ENCODE results near the gene ZFAND3. TPM values are rescaled to one million over a fixed set of nuclear protein-coding genes. Genes with fewer than 3 reads are reported as not detected.

Gene ZFAND3
- total and polyA plus RNA-seq, 2 donors (not counting 3 experiments of a cell fraction or from before 2014, with no cell fraction given) = 15.4 to 54.2 TPM

DNA sequence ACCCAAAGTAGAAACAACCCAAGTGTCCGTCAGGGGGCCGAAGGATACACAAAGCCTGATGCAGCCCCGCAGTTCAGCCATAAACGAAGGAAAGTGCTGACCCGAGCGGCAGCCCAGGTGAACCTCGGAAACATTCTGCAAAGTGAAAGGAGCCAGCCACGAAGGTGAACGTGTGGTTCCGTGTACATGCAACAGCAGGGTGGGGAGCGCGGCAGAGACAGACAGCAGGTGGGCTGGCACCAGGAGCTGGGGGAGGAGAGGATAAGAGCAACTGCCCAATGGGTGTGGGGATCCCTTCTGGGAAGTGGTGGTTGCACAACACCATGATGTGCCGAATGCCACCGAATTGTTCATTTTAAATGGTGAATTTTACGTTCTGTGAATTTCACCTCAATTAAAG is 341.8 kb downstream of the ZFAND3 start:
- no peaks in the 10 kb centered on the region for H3K9me1 ChIP-seq (replicated peaks; ENCODE audit: control insufficient read depth, extremely low read depth, insufficient read depth, low read length)
- no peak overlapping the region for H2AFZ ChIP-seq (ENCODE audit: low read depth, low read length)
- H3K4me2 ChIP-seq (ENCODE audit: insufficient read depth, low read length) = no peak overlapping the region
- POLR2A ChIA-PET = no interaction called here
- no TSS peak for BruUV-seq (replicated peaks)
- H3K27ac ChIP-seq (ENCODE audit: insufficient read depth, low read depth, low read length) = no peak overlapping the region
- CTCF ChIA-PET = no interaction called here
- FAIRE-seq = no peak
- peaks cover under 1% of the 10 kb centered on the region for H3K4me1 ChIP-seq (ENCODE audit: control insufficient read depth, extremely low read depth, insufficient read depth, low read length)
- no peak overlapping the region for H3K9ac ChIP-seq (replicated peaks; ENCODE audit: extremely low read depth, insufficient read depth, low read length)
- no peaks in the 10 kb centered on the region for H3K9me3 ChIP-seq (replicated peaks; ENCODE audit: control insufficient read depth, insufficient read depth, low read length)
- H4K20me1 ChIP-seq (replicated peaks; ENCODE audit: control insufficient read depth, extremely low read depth, insufficient read depth, low read length) = no peaks in the 10 kb centered on the region
- H3K36me3 ChIP-seq (ENCODE audit: control insufficient read depth in 2 of 2, extremely low read depth in 1 of 2, insufficient read depth in 2 of 2, low read length in 2 of 2) = no peaks in the 10 kb centered on the region
- dilution Hi-C loops (cut with MboI; ENCODE audit: extremely low pct_ligation_motif_present, low sequenced_read_pairs) = no loop called here
- no peak for TF ChIP-seq EZH2 (IDR thresholded peaks at IDR 0.05; ENCODE audit: borderline replicate concordance, low read depth, low read length, severe bottlenecking)
- TF ChIP-seq POLR2AphosphoS5 (IDR thresholded peaks at IDR 0.05; ENCODE audit: insufficient read depth, low read depth, low read length) = no peak
- no peak for TF ChIP-seq GATA2 (IDR thresholded peaks at IDR 0.05; ENCODE audit: insufficient read depth, insufficient read length, low read depth, low read length)
- no peak for TF ChIP-seq JUN (IDR thresholded peaks at IDR 0.05; ENCODE audit: borderline replicate concordance, insufficient read depth, insufficient read length, low read depth)
- TF ChIP-seq POLR2A (IDR thresholded peaks at IDR 0.05; ENCODE audit: low read depth, low read length) = no peak
- TF ChIP-seq MYC (IDR thresholded peaks at IDR 0.05; ENCODE audit: low read depth, low read length) = no peak
- TF ChIP-seq, protein P1, sequence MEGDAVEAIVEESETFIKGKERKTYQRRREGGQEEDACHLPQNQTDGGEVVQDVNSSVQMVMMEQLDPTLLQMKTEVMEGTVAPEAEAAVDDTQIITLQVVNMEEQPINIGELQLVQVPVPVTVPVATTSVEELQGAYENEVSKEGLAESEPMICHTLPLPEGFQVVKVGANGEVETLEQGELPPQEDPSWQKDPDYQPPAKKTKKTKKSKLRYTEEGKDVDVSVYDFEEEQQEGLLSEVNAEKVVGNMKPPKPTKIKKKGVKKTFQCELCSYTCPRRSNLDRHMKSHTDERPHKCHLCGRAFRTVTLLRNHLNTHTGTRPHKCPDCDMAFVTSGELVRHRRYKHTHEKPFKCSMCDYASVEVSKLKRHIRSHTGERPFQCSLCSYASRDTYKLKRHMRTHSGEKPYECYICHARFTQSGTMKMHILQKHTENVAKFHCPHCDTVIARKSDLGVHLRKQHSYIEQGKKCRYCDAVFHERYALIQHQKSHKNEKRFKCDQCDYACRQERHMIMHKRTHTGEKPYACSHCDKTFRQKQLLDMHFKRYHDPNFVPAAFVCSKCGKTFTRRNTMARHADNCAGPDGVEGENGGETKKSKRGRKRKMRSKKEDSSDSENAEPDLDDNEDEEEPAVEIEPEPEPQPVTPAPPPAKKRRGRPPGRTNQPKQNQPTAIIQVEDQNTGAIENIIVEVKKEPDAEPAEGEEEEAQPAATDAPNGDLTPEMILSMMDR (IDR thresholded peaks at IDR 0.05; ENCODE audit: extremely low read depth in 1 of 2, insufficient read depth in 1 of 2, low read depth in 1 of 2, low read length in 2 of 2) = no peak
- TF ChIP-seq, protein P2, sequence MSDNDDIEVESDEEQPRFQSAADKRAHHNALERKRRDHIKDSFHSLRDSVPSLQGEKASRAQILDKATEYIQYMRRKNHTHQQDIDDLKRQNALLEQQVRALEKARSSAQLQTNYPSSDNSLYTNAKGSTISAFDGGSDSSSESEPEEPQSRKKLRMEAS (IDR thresholded peaks at IDR 0.05; ENCODE audit: insufficient read depth, insufficient read length) = no peak
- no peak for TF ChIP-seq FOS (IDR thresholded peaks at IDR 0.05; ENCODE audit: borderline replicate concordance, insufficient read depth, low read length)
- H3K4me3 ChIP-seq (replicated peaks in 1 of 3; ENCODE audit: insufficient read depth in 1 of 3, low read depth in 1 of 3, low read length in 3 of 3) = no peak overlapping the region
- no peak for DNase-seq (ENCODE audit: low read depth, low spot score)
- H3K27me3 ChIP-seq (ENCODE audit: control insufficient read depth in 2 of 2, insufficient read depth in 2 of 2, low read length in 2 of 2) = no peaks in the 10 kb centered on the region
- intact Hi-C loops (cut with micrococcal nuclease) = no loop called here
- no peaks in the 10 kb centered on the region for H3K79me2 ChIP-seq (ENCODE audit: control insufficient read depth, insufficient read depth, low read length)
